HEK293 (cell line): ENCODE data around the gene BRCC3.

ENCODE experiments used
- CTCF ChIA-PET: fragments of 350-600 bp; formaldehyde crosslinking; extraction: SDS; loops from one replicate; lab custom pipeline; 2021; ENCODE audit warnings: antibody characterized with exemption; lab: Yijun Ruan, JAX
- POLR2A ChIA-PET: fragments of 300-600 bp; formaldehyde crosslinking; extraction: SDS; loops from one replicate; lab custom pipeline; 2020; ENCODE audit warnings: antibody characterized with exemption, inconsistent platforms; lab: Yijun Ruan, JAX
- H3K27ac ChIP-seq: fragments of 200-500 bp; sonication (Bioruptor generic); 2 replicates; pipeline ENCODE4 v1.5.1; 2014; ENCODE audit warnings: low read depth, low read length, control low read depth, inconsistent platforms; ENCODE audit errors: extremely low read depth
- H3K36me3 ChIP-seq, 2 experiments: fragments of 200-500 bp in 1 of 2; sonication (Bioruptor generic) in 1 of 2; 1 replicate in 1 of 2; 2 replicates in 1 of 2; pipeline ENCODE4 v1.5.1; 2014 to 2017; ENCODE audit warnings: inconsistent platforms in 2 of 2, low read length in 2 of 2; ENCODE audit not compliant: control insufficient read depth in 2 of 2, insufficient read depth in 1 of 2
- H3K4me1 ChIP-seq: fragments of 200-500 bp; sonication (Bioruptor generic); 2 replicates; pipeline ENCODE4 v1.5.1; 2014; ENCODE audit warnings: mild to moderate bottlenecking, low read length, inconsistent platforms; ENCODE audit not compliant: control insufficient read depth, insufficient read depth
- H3K4me3 ChIP-seq: 2 replicates; pipeline ENCODE4 v1.5.1; 2011; ENCODE audit warnings: low read depth, mild to moderate bottlenecking, control low read depth, low read length, moderate library complexity
- H3K9me3 ChIP-seq: fragments of 200-500 bp; sonication (Bioruptor generic); 2 replicates; pipeline ENCODE4 v1.5.1; 2014; ENCODE audit warnings: low read depth, low read length, inconsistent platforms; ENCODE audit not compliant: control insufficient read depth, insufficient read depth
- KLF7 ChIP-seq: fragments of 450-650 bp; formaldehyde crosslinking; IDR thresholded peaks from 2 replicates; pipeline ENCODE4 v1.5.1; 2016; ENCODE audit warnings: missing biosample characterization, missing genetic modification characterization, borderline replicate concordance
- KLF9 ChIP-seq: fragments of 450-650 bp; formaldehyde crosslinking; IDR thresholded peaks from 2 replicates; pipeline ENCODE4 v1.5.1; 2016; ENCODE audit warnings: missing biosample characterization, missing genetic modification characterization, low read depth
- MEIS1 ChIP-seq: sonication (generic); formaldehyde crosslinking; IDR thresholded peaks from 2 replicates; pipeline ENCODE4 v1.8.1; 2022; ENCODE audit warnings: missing genetic modification reagents, mild to moderate bottlenecking, borderline replicate concordance
- TRIM28 ChIP-seq: IDR thresholded peaks from 2 replicates; pipeline ENCODE4 v1.6.1; 2011; ENCODE audit warnings: low read length, control low read depth, borderline replicate concordance
- ZFHX2 ChIP-seq: fragments of 450-650 bp; formaldehyde crosslinking; conservative IDR thresholded peaks from 2 replicates; pipeline ENCODE4 v1.5.1; 2016; ENCODE audit warnings: missing biosample characterization, missing genetic modification characterization
- ZNF114 ChIP-seq: fragments of 450-650 bp; formaldehyde crosslinking; IDR thresholded peaks from 2 replicates; pipeline ENCODE4 v1.5.0; 2017; ENCODE audit warnings: missing biosample characterization, missing genetic modification characterization
- ZNF274 ChIP-seq, 2 experiments: fragments of 200-500 bp in 1 of 2; fragments of 450-650 bp in 1 of 2; sonication (Bioruptor generic) in 1 of 2; formaldehyde crosslinking in 1 of 2; IDR thresholded peaks; 2 replicates each; pipeline versions ENCODE4 v1.5.1 to v1.6.1; 2014 to 2016; ENCODE audit warnings: borderline replicate concordance in 1 of 2, inconsistent platforms in 1 of 2, low read length in 1 of 2, missing biosample characterization in 1 of 2, missing genetic modification characterization in 1 of 2
- ZNF549 ChIP-seq: fragments of 450-650 bp; IDR thresholded peaks from 2 replicates; pipeline ENCODE4 v1.5.1; 2018; ENCODE audit warnings: missing biosample characterization, missing genetic modification characterization, mild to moderate bottlenecking, inconsistent platforms, moderate library complexity
- ZNF654 ChIP-seq: fragments of 450-650 bp; formaldehyde crosslinking; IDR thresholded peaks from 2 replicates; pipeline ENCODE4 v1.5.1; 2016; ENCODE audit warnings: low read depth, missing biosample characterization, missing genetic modification characterization
- TF ChIP-seq, protein P1 (sequence below): fragments of 450-650 bp; formaldehyde crosslinking; IDR thresholded peaks from 2 replicates; pipeline ENCODE4 v1.5.1; 2016; ENCODE audit warnings: missing biosample characterization, missing genetic modification characterization
- TF ChIP-seq, protein P2 (sequence below): fragments of 450-650 bp; formaldehyde crosslinking; IDR thresholded peaks from 2 replicates; pipeline ENCODE4 v1.5.1; 2017; ENCODE audit warnings: missing biosample characterization, missing genetic modification characterization
- TF ChIP-seq, protein P3 (sequence below): fragments of 450-650 bp; formaldehyde crosslinking; IDR thresholded peaks from 2 replicates; pipeline ENCODE4 v1.5.1; 2016; ENCODE audit warnings: missing biosample characterization, missing genetic modification characterization
- TF ChIP-seq, protein P4 (sequence below): fragments of 450-650 bp; formaldehyde crosslinking; IDR thresholded peaks from 2 replicates; pipeline ENCODE4 v1.5.1; 2017; ENCODE audit warnings: missing biosample characterization, missing genetic modification characterization

The BRCC3 gene

DNA sequence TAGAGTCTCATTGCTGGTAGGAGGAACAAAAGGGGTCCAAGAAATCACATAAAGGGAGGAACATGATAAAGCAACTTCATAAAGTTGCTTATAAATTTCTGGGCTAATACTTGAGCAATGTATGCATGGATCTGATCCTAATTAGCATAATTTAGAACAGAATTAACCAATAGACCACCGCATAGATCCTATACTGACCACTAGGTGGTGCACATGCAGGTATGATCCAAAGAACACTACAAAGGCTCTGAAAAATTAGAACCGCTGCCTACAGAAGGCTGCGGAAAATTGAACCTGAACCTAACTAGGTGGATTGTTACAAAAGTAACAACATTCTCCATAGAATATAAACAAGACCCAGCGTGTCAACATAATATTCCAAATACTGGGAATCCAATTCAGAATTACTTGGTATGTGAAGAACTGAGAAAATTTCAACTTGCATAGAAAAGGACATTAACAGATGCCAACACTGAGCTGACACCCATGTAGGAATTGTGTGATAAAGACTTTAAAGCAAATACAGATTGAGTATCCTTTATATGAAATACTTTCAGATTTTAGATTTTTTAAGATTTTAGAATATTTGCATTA, 23.3 kb downstream of the BRCC3 start:
- POLR2A ChIA-PET = no interaction called here
- TF ChIP-seq ZNF654 (tag by site-specific recombination) (peak; percentile 31), TRIM28 (no peak)
- TF ChIP-seq, protein P1, sequence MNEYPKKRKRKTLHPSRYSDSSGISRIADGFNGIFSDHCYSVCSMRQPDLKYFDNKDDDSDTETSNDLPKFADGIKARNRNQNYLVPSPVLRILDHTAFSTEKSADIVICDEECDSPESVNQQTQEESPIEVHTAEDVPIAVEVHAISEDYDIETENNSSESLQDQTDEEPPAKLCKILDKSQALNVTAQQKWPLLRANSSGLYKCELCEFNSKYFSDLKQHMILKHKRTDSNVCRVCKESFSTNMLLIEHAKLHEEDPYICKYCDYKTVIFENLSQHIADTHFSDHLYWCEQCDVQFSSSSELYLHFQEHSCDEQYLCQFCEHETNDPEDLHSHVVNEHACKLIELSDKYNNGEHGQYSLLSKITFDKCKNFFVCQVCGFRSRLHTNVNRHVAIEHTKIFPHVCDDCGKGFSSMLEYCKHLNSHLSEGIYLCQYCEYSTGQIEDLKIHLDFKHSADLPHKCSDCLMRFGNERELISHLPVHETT (tag by site-specific recombination) = no peak
- peaks cover 25 to 28% of the 10 kb centered on the region in 2 experiments for H3K36me3 ChIP-seq
- CTCF ChIA-PET = interaction anchor here (0.7 to 3.1 kb wide), 13 partner anchors 8 to 123 kb away, joined by 3 to 27 read pairs (median 4); no protein-coding TSS in a partner anchor
- no peak overlapping the region for H3K27ac ChIP-seq
- no peaks in the 10 kb centered on the region for H3K4me1 ChIP-seq
- H3K9me3 ChIP-seq = no peaks in the 10 kb centered on the region
- H3K4me3 ChIP-seq = no peak overlapping the region

DNA sequence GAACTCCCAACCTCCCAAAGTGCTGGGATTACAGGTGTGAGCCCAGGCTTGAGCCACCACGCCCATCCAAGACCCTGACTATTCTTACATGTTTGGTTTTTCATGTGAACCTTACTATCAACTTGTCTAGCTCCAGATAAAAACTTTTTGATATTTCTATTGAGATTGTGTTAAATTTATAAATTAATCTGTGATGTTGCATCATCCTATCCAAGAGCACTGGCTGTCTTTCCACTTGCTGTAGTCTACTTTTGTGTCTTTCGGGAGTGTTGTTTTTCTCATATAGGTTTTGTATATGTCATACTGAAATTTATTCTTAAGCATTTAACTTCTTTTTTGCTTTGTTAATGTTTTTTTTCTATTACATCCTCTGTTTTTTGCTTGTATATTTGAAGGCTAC, 34.6 kb downstream of the BRCC3 start:
- no peak for TF ChIP-seq ZNF274 (IDR thresholded peaks at IDR 0.05; ENCODE audit: low read length)
- TF ChIP-seq ZNF274 (tag by site-specific recombination; IDR thresholded peaks at IDR 0.05; ENCODE audit: borderline replicate concordance) = no peak
- TF ChIP-seq KLF9 (tag by site-specific recombination) = no peak
- TF ChIP-seq, all 188 proteins: peak for 0
- Histone ChIP-seq H3K9me3 (no peaks in the 10 kb centered on the region), H3K4me3 (no peak overlapping the region), H3K4me1 (no peaks in the 10 kb centered on the region), H3K27ac (no peak overlapping the region), H3K36me3 (peaks cover 9 to 13% of the 10 kb centered on the region in 2 experiments)
- ChIA-PET CTCF (interaction anchor here (0.7 to 4.0 kb wide), 3 partner anchors 12 to 188 kb away, joined by 3 to 27 read pairs (median 3); no protein-coding TSS in a partner anchor), POLR2A (no interaction called here)

DNA sequence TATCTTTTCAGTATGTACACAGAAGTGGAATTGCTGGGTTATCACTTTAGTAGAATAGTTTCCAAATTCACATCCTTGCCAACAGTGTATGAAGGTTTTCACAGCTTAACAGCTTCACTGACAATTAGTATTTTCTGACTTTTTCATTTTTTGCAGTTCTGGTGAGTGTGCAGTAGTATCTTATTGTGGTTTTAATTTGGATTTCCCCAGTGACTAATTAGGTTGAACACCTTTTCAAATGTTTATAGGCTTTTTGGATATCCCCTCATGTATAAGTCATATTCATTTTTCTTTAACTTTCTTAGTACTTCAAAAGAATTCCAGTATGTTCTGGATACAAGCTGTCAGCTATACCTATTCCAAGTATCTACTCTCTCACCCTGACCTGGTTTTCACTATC, 37.1 kb downstream of the BRCC3 start:
- ChIA-PET CTCF (interaction anchor here (1.2 kb wide), 1 partner anchor 51 kb away, joined by 4 read pairs; no protein-coding TSS in a partner anchor), POLR2A (interaction anchor here (0.6 kb wide), 1 partner anchor 422 kb away, joined by 3 read pairs; no protein-coding TSS in a partner anchor)
- TF ChIP-seq, protein P2, sequence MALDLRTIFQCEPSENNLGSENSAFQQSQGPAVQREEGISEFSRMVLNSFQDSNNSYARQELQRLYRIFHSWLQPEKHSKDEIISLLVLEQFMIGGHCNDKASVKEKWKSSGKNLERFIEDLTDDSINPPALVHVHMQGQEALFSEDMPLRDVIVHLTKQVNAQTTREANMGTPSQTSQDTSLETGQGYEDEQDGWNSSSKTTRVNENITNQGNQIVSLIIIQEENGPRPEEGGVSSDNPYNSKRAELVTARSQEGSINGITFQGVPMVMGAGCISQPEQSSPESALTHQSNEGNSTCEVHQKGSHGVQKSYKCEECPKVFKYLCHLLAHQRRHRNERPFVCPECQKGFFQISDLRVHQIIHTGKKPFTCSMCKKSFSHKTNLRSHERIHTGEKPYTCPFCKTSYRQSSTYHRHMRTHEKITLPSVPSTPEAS = no peak
- TF ChIP-seq, protein P3, sequence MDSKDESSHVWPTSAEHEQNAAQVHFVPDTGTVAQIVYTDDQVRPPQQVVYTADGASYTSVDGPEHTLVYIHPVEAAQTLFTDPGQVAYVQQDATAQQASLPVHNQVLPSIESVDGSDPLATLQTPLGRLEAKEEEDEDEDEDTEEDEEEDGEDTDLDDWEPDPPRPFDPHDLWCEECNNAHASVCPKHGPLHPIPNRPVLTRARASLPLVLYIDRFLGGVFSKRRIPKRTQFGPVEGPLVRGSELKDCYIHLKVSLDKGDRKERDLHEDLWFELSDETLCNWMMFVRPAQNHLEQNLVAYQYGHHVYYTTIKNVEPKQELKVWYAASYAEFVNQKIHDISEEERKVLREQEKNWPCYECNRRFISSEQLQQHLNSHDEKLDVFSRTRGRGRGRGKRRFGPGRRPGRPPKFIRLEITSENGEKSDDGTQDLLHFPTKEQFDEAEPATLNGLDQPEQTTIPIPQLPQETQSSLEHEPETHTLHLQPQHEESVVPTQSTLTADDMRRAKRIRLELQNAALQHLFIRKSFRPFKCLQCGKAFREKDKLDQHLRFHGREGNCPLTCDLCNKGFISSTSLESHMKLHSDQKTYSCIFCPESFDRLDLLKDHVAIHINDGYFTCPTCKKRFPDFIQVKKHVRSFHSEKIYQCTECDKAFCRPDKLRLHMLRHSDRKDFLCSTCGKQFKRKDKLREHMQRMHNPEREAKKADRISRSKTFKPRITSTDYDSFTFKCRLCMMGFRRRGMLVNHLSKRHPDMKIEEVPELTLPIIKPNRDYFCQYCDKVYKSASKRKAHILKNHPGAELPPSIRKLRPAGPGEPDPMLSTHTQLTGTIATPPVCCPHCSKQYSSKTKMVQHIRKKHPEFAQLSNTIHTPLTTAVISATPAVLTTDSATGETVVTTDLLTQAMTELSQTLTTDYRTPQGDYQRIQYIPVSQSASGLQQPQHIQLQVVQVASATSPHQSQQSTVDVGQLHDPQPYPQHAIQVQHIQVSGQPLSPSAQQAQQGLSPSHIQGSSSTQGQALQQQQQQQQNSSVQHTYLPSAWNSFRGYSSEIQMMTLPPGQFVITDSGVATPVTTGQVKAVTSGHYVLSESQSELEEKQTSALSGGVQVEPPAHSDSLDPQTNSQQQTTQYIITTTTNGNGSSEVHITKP (tag by site-specific recombination) = no peak
- TF ChIP-seq KLF7 (tag by site-specific recombination) = no peak
- TF ChIP-seq ZNF549 = no peak
- no peak for TF ChIP-seq ZNF114 (tag by site-specific recombination)
- TF ChIP-seq, protein P4, sequence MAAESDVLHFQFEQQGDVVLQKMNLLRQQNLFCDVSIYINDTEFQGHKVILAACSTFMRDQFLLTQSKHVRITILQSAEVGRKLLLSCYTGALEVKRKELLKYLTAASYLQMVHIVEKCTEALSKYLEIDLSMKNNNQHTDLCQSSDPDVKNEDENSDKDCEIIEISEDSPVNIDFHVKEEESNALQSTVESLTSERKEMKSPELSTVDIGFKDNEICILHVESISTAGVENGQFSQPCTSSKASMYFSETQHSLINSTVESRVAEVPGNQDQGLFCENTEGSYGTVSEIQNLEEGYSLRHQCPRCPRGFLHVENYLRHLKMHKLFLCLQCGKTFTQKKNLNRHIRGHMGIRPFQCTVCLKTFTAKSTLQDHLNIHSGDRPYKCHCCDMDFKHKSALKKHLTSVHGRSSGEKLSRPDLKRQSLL (tag by site-specific recombination) = no peak
- no peak for TF ChIP-seq MEIS1
- no peak for TF ChIP-seq ZFHX2
- Histone ChIP-seq H3K4me1 (no peaks in the 10 kb centered on the region), H3K27ac (no peak overlapping the region), H3K36me3 (peaks cover 12 to 13% of the 10 kb centered on the region in 2 experiments), H3K9me3 (no peaks in the 10 kb centered on the region), H3K4me3 (no peak overlapping the region)
